ENCODE data around the gene MMEL1.

DNA sequence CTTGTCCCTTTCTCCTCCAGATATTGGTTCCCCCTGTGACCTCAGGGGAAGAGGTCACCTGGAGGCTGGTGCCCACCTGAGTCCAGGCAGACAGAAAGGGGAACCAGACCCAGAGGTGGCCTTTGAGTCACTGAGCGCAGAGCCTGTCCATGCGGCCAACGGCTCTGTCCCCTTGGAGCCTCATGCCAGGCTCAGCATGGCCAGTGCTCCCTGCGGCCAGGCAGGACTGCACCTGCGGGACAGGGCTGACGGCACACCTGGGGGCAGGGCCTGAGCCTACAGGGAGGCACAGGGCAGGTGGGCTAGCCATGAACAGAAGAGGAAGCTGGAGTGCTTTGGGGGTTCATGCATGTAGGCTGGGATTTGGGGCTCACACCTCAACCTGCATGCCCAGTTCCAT is 74.0 kb downstream of the MMEL1 start:
- TF ChIP-seq ZNF561 (tag by site-specific recombination; IDR thresholded peaks at IDR 0.05; ENCODE audit: borderline replicate concordance) (no peak), ZNF23 (tag by site-specific recombination; IDR thresholded peaks at IDR 0.05; ENCODE audit: borderline replicate concordance) (no peak), ZNF629 (tag by site-specific recombination; IDR thresholded peaks at IDR 0.05) (no peak), YY1 (tag by site-specific recombination; IDR thresholded peaks at IDR 0.05) (no peak)
- TF ChIP-seq, protein P1, sequence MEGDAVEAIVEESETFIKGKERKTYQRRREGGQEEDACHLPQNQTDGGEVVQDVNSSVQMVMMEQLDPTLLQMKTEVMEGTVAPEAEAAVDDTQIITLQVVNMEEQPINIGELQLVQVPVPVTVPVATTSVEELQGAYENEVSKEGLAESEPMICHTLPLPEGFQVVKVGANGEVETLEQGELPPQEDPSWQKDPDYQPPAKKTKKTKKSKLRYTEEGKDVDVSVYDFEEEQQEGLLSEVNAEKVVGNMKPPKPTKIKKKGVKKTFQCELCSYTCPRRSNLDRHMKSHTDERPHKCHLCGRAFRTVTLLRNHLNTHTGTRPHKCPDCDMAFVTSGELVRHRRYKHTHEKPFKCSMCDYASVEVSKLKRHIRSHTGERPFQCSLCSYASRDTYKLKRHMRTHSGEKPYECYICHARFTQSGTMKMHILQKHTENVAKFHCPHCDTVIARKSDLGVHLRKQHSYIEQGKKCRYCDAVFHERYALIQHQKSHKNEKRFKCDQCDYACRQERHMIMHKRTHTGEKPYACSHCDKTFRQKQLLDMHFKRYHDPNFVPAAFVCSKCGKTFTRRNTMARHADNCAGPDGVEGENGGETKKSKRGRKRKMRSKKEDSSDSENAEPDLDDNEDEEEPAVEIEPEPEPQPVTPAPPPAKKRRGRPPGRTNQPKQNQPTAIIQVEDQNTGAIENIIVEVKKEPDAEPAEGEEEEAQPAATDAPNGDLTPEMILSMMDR (tag by site-specific recombination; IDR thresholded peaks at IDR 0.05): no peak
- TF ChIP-seq, protein P2, sequence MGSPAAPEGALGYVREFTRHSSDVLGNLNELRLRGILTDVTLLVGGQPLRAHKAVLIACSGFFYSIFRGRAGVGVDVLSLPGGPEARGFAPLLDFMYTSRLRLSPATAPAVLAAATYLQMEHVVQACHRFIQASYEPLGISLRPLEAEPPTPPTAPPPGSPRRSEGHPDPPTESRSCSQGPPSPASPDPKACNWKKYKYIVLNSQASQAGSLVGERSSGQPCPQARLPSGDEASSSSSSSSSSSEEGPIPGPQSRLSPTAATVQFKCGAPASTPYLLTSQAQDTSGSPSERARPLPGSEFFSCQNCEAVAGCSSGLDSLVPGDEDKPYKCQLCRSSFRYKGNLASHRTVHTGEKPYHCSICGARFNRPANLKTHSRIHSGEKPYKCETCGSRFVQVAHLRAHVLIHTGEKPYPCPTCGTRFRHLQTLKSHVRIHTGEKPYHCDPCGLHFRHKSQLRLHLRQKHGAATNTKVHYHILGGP (tag by site-specific recombination; IDR thresholded peaks at IDR 0.05): no peak
- TF ChIP-seq, protein P3, sequence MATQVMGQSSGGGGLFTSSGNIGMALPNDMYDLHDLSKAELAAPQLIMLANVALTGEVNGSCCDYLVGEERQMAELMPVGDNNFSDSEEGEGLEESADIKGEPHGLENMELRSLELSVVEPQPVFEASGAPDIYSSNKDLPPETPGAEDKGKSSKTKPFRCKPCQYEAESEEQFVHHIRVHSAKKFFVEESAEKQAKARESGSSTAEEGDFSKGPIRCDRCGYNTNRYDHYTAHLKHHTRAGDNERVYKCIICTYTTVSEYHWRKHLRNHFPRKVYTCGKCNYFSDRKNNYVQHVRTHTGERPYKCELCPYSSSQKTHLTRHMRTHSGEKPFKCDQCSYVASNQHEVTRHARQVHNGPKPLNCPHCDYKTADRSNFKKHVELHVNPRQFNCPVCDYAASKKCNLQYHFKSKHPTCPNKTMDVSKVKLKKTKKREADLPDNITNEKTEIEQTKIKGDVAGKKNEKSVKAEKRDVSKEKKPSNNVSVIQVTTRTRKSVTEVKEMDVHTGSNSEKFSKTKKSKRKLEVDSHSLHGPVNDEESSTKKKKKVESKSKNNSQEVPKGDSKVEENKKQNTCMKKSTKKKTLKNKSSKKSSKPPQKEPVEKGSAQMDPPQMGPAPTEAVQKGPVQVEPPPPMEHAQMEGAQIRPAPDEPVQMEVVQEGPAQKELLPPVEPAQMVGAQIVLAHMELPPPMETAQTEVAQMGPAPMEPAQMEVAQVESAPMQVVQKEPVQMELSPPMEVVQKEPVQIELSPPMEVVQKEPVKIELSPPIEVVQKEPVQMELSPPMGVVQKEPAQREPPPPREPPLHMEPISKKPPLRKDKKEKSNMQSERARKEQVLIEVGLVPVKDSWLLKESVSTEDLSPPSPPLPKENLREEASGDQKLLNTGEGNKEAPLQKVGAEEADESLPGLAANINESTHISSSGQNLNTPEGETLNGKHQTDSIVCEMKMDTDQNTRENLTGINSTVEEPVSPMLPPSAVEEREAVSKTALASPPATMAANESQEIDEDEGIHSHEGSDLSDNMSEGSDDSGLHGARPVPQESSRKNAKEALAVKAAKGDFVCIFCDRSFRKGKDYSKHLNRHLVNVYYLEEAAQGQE (tag by site-specific recombination; IDR thresholded peaks at IDR 0.05): no peak
